ENCODE results near the gene MRPL20. TPM values are rescaled to one million over a fixed set of nuclear protein-coding genes. Genes with fewer than 3 reads are reported as not detected.

The MRPL20 gene
- total RNA-seq, 1 experiment from 2014 or later, result 110 TPM

- no peak overlapping the region for H3K27ac Mint-ChIP-seq (ENCODE audit: unreplicated experiment)
- Histone ChIP-seq H3K9me3 (no peaks in the 10 kb centered on the region), H3K4me3 (ENCODE audit: low read depth, low read length) (peak overlapping the region; percentile 47), H3K4me1 (peaks cover 32% of the 10 kb centered on the region), H3K27me3 (replicated peaks; ENCODE audit: control insufficient read depth, insufficient read depth, low read length) (no peaks in the 10 kb centered on the region), H3K36me3 (ENCODE audit: control insufficient read depth, insufficient read depth, low read length) (no peaks in the 10 kb centered on the region)
- no peaks in the 10 kb centered on the region for H3K9me3 Mint-ChIP-seq (ENCODE audit: unreplicated experiment)
- H3K27me3 Mint-ChIP-seq (ENCODE audit: insufficient read depth, unreplicated experiment), result no peaks in the 10 kb centered on the region
- no peak overlapping the region for H3K4me3 Mint-ChIP-seq (ENCODE audit: unreplicated experiment)
- POLR2A ChIA-PET, result no interaction called here
- peaks cover 8% of the 10 kb centered on the region for H3K4me1 Mint-ChIP-seq (ENCODE audit: low read depth, unreplicated experiment)
- DNase-seq, result no peak
- intact Hi-C loops (cut with micrococcal nuclease; ENCODE audit: unreplicated experiment), result no loop called here
- BruUV-seq (replicated peaks), result no TSS peak
- H3K36me3 Mint-ChIP-seq (ENCODE audit: insufficient read depth, unreplicated experiment), result peaks cover 27% of the 10 kb centered on the region
- CTCF ChIA-PET, result no interaction called here
- TF ChIP-seq, protein P1, sequence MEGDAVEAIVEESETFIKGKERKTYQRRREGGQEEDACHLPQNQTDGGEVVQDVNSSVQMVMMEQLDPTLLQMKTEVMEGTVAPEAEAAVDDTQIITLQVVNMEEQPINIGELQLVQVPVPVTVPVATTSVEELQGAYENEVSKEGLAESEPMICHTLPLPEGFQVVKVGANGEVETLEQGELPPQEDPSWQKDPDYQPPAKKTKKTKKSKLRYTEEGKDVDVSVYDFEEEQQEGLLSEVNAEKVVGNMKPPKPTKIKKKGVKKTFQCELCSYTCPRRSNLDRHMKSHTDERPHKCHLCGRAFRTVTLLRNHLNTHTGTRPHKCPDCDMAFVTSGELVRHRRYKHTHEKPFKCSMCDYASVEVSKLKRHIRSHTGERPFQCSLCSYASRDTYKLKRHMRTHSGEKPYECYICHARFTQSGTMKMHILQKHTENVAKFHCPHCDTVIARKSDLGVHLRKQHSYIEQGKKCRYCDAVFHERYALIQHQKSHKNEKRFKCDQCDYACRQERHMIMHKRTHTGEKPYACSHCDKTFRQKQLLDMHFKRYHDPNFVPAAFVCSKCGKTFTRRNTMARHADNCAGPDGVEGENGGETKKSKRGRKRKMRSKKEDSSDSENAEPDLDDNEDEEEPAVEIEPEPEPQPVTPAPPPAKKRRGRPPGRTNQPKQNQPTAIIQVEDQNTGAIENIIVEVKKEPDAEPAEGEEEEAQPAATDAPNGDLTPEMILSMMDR (IDR thresholded peaks at IDR 0.05; ENCODE audit: insufficient read depth in 1 of 2, low read depth in 1 of 2, low read length in 1 of 2, severe bottlenecking in 1 of 2, unreplicated experiment in 1 of 2), result no peak
Measured at GRCh38 chr1:1356166-1356795, 50.8 kb downstream of the MRPL20 start.

- intact Hi-C loops (cut with micrococcal nuclease; ENCODE audit: unreplicated experiment), result no loop called here
- TF ChIP-seq, protein P1 (IDR thresholded peaks at IDR 0.05; ENCODE audit: insufficient read depth in 1 of 2, low read depth in 1 of 2, low read length in 1 of 2, severe bottlenecking in 1 of 2, unreplicated experiment in 1 of 2), result no peak
- POLR2A ChIA-PET, result interaction anchor here (0.6 kb wide), 1 partner anchor 23 kb away, joined by 4 read pairs; no protein-coding TSS in a partner anchor
- H3K27me3 Mint-ChIP-seq (ENCODE audit: insufficient read depth, unreplicated experiment), result no peaks in the 10 kb centered on the region
- Histone ChIP-seq H3K36me3 (ENCODE audit: control insufficient read depth, insufficient read depth, low read length) (no peaks in the 10 kb centered on the region), H3K4me3 (ENCODE audit: low read depth, low read length) (peak overlapping the region; percentile 47), H3K27me3 (replicated peaks; ENCODE audit: control insufficient read depth, insufficient read depth, low read length) (no peaks in the 10 kb centered on the region), H3K4me1 (peaks cover 24% of the 10 kb centered on the region), H3K9me3 (no peaks in the 10 kb centered on the region)
- BruUV-seq (replicated peaks), result no TSS peak
- H3K27ac Mint-ChIP-seq (ENCODE audit: unreplicated experiment), result no peak overlapping the region
- CTCF ChIA-PET, result interaction anchor here (0.6 kb wide), 1 partner anchor 184 kb away, joined by 5 read pairs; no protein-coding TSS in a partner anchor
- H3K4me3 Mint-ChIP-seq (ENCODE audit: unreplicated experiment), result no peak overlapping the region
- DNase-seq, result peak; percentile 63 to 71
- no peaks in the 10 kb centered on the region for H3K9me3 Mint-ChIP-seq (ENCODE audit: unreplicated experiment)
- H3K36me3 Mint-ChIP-seq (ENCODE audit: insufficient read depth, unreplicated experiment), result peaks cover 27% of the 10 kb centered on the region
- H3K4me1 Mint-ChIP-seq (ENCODE audit: low read depth, unreplicated experiment), result peaks cover under 1% of the 10 kb centered on the region
Measured at GRCh38 chr1:1355416-1355815, 51.7 kb downstream of the MRPL20 start.

GRCh38 chr1:1354271-1355247 is 52.5 kb downstream of the MRPL20 start:
- Histone ChIP-seq H3K9me3 (no peaks in the 10 kb centered on the region), H3K36me3 (ENCODE audit: control insufficient read depth, insufficient read depth, low read length) (no peaks in the 10 kb centered on the region), H3K27me3 (replicated peaks; ENCODE audit: control insufficient read depth, insufficient read depth, low read length) (no peaks in the 10 kb centered on the region), H3K4me1 (peaks cover 17% of the 10 kb centered on the region), H3K4me3 (ENCODE audit: low read depth, low read length) (peak overlapping the region; percentile 47)
- Mint-ChIP-seq H3K4me1 (ENCODE audit: low read depth, unreplicated experiment) (no peaks in the 10 kb centered on the region), H3K36me3 (ENCODE audit: insufficient read depth, unreplicated experiment) (peaks cover 27% of the 10 kb centered on the region), H3K9me3 (ENCODE audit: unreplicated experiment) (no peaks in the 10 kb centered on the region), H3K27me3 (ENCODE audit: insufficient read depth, unreplicated experiment) (no peaks in the 10 kb centered on the region), H3K4me3 (ENCODE audit: unreplicated experiment) (peak overlapping the region; percentile 66), H3K27ac (ENCODE audit: unreplicated experiment) (no peak overlapping the region)
- no peak for DNase-seq
- ChIA-PET CTCF (interaction anchor here (0.6 to 0.7 kb wide), 2 partner anchors 21 to 185 kb away, joined by 5 to 10 read pairs; no protein-coding TSS in a partner anchor), POLR2A (no interaction called here)
- TF ChIP-seq, protein P1 (IDR thresholded peaks at IDR 0.05; ENCODE audit: insufficient read depth in 1 of 2, low read depth in 1 of 2, low read length in 1 of 2, severe bottlenecking in 1 of 2, unreplicated experiment in 1 of 2), result no peak
- BruUV-seq (replicated peaks), result no TSS peak
- intact Hi-C loops (cut with micrococcal nuclease; ENCODE audit: unreplicated experiment), result no loop called here
